HAP-1 (cell line): Measurements from ENCODE around the gene HES6.
A peak's percentile ranks its signal among the peaks of the same experiment; 100 is the strongest.

Experiments
- DNase-seq, 2 experiments: peaks; one replicate each; pipeline ENCODE4 v3.0.0-alpha.2; 2016 to 2020; ENCODE audit warnings: low spot score in 2 of 2
- H3K27me3 ChIP-seq: fragments of 250-450 bp; sonication (Bioruptor Pico); 2 replicates; pipeline ENCODE4 v1.5.1; 2020; ENCODE audit warnings: low read depth, mild to moderate bottlenecking, moderate library complexity
- H3K36me3 ChIP-seq: fragments of 250-450 bp; sonication (Bioruptor Pico); replicated peaks from 2 replicates; pipeline ENCODE4 v1.5.1; 2020; ENCODE audit warnings: mild to moderate bottlenecking
- H3K4me1 ChIP-seq: fragments of 250-450 bp; sonication (Bioruptor Pico); 2 replicates; pipeline ENCODE4 v1.5.1; 2020; ENCODE audit warnings: mild to moderate bottlenecking
- H3K4me3 ChIP-seq: fragments of 250-450 bp; sonication (Bioruptor Pico); 2 replicates; pipeline ENCODE4 v1.5.1; 2020; ENCODE audit warnings: mild to moderate bottlenecking, moderate library complexity
- H3K9me3 ChIP-seq: fragments of 250-450 bp; sonication (Bioruptor Pico); 2 replicates; pipeline ENCODE4 v1.5.1; 2020; ENCODE audit warnings: mild to moderate bottlenecking, moderate library complexity
- in situ Hi-C: fragments of 300-500 bp; cut with MboI; formaldehyde crosslinking; loops from 3 replicates; pipeline ENCODE4 v1.14.3; 2020; ENCODE audit warnings: low sequenced_read_pairs, inconsistent platforms, mixed read lengths

Gene HES6

GRCh38 chr2:238226698-238227586, 12.9 kb downstream of the HES6 start:
- H3K9me3 ChIP-seq: no peaks in the 10 kb centered on the region; the same call in 1 of the 2 replicates

GRCh38 chr2:238225911-238226697, 13.7 kb downstream of the HES6 start:
- in situ Hi-C loops: no loop called here
- Histone ChIP-seq H3K4me3 (no peak overlapping the region), H3K27me3 (peaks cover 3% of the 10 kb centered on the region; the same call in 1 of the 2 replicates), H3K4me1 (no peaks in the 10 kb centered on the region), H3K9me3 (no peaks in the 10 kb centered on the region), H3K36me3 (no peaks in the 10 kb centered on the region)
- DNase-seq: no peak

More at GRCh38 chr2:238226698-238227586, 12.9 kb downstream of the HES6 start:
- no peaks in the 10 kb centered on the region for H3K36me3 ChIP-seq
- no peak overlapping the region for H3K4me3 ChIP-seq
- in situ Hi-C loops: no loop called here
- no peaks in the 10 kb centered on the region for H3K4me1 ChIP-seq
- peaks cover 3% of the 10 kb centered on the region; the same call in 1 of the 2 replicates for H3K27me3 ChIP-seq
- DNase-seq: no peak

- H3K4me1 ChIP-seq: no peaks in the 10 kb centered on the region
- no peak overlapping the region for H3K4me3 ChIP-seq
- peaks cover 3% of the 10 kb centered on the region; the same call in 1 of the 2 replicates for H3K27me3 ChIP-seq
- no peak for DNase-seq
- H3K9me3 ChIP-seq: no peaks in the 10 kb centered on the region
- no peaks in the 10 kb centered on the region for H3K36me3 ChIP-seq
- in situ Hi-C loops: no loop called here
Observed at GRCh38 chr2:238225121-238225520, 14.7 kb downstream of the HES6 start.

GRCh38 chr2:238224356-238225035, 15.3 kb downstream of the HES6 start:
- in situ Hi-C loops: no loop called here
- Histone ChIP-seq H3K27me3 (peaks cover 3% of the 10 kb centered on the region; the same call in 1 of the 2 replicates), H3K36me3 (no peaks in the 10 kb centered on the region), H3K4me1 (no peaks in the 10 kb centered on the region), H3K9me3 (no peaks in the 10 kb centered on the region), H3K4me3 (no peak overlapping the region)
- no peak for DNase-seq

GRCh38 chr2:238220892-238221521, 18.8 kb downstream of the HES6 start:
- no peaks in the 10 kb centered on the region for H3K4me1 ChIP-seq
- no peaks in the 10 kb centered on the region for H3K36me3 ChIP-seq
- no peak for DNase-seq
- in situ Hi-C loops: no loop called here
- H3K9me3 ChIP-seq: no peaks in the 10 kb centered on the region
- no peaks in the 10 kb centered on the region for H3K27me3 ChIP-seq
- H3K4me3 ChIP-seq: no peak overlapping the region

- in situ Hi-C loops: no loop called here
- no peaks in the 10 kb centered on the region for H3K36me3 ChIP-seq
- DNase-seq: no peak
Observed at GRCh38 chr2:238220274-238220891, 19.5 kb downstream of the HES6 start.

GRCh38 chr2:238216651-238217184, 23.1 kb downstream of the HES6 start:
- H3K36me3 ChIP-seq: no peaks in the 10 kb centered on the region
- no peaks in the 10 kb centered on the region for H3K4me1 ChIP-seq
- peaks cover 2% of the 10 kb centered on the region; the same call in 1 of the 2 replicates for H3K27me3 ChIP-seq
- in situ Hi-C loops: no loop called here
- no peak overlapping the region for H3K4me3 ChIP-seq
- no peaks in the 10 kb centered on the region for H3K9me3 ChIP-seq
- no peak for DNase-seq

More at GRCh38 chr2:238220274-238220891, 19.5 kb downstream of the HES6 start:
- Histone ChIP-seq H3K9me3 (no peaks in the 10 kb centered on the region), H3K4me1 (no peaks in the 10 kb centered on the region), H3K27me3 (no peaks in the 10 kb centered on the region), H3K4me3 (no peak overlapping the region)

- peaks cover 11% of the 10 kb centered on the region for H3K9me3 ChIP-seq
- no peaks in the 10 kb centered on the region for H3K27me3 ChIP-seq
- H3K4me3 ChIP-seq: no peak overlapping the region
- in situ Hi-C loops: no loop called here
- H3K36me3 ChIP-seq: no peaks in the 10 kb centered on the region
- no peak for DNase-seq
- peaks cover 5% of the 10 kb centered on the region for H3K4me1 ChIP-seq
Observed at GRCh38 chr2:238207006-238207405, 32.8 kb downstream of the HES6 start.

GRCh38 chr2:238203973-238204683, 35.7 kb downstream of the HES6 start:
- DNase-seq: no peak
- peak overlapping the region; percentile 29 for H3K4me3 ChIP-seq
- peaks cover 11% of the 10 kb centered on the region for H3K9me3 ChIP-seq
- in situ Hi-C loops: no loop called here
- peaks cover 11% of the 10 kb centered on the region for H3K4me1 ChIP-seq
- H3K27me3 ChIP-seq: no peaks in the 10 kb centered on the region
- 0 out of 2 replicates have a peak, but pooled peaks cover 5% of the 10 kb centered on the region for H3K36me3 ChIP-seq

GRCh38 chr2:238203094-238203972, 36.5 kb downstream of the HES6 start, which contains the start of gene ILKAP:
Gene ILKAP (minus strand): TSS chr2:238203695. CDS start chr2:238203553, 142 bp downstream.
- Histone ChIP-seq H3K9me3 (peaks cover 11% of the 10 kb centered on the region), H3K4me3 (peak within 1 kb of the TSS; percentile 49), H3K36me3 (0 out of 2 replicates have a peak, but pooled peaks cover 5% of the 10 kb centered on the region), H3K4me1 (peaks cover 11% of the 10 kb centered on the region), H3K27me3 (no peaks in the 10 kb centered on the region)
- DNase-seq: peak; percentile 81 to 90
- in situ Hi-C loops: no loop called here

- in situ Hi-C loops: no loop called here
- Histone ChIP-seq H3K4me3 (peak overlapping the region; percentile 49), H3K27me3 (no peaks in the 10 kb centered on the region), H3K36me3 (0 out of 2 replicates have a peak, but pooled peaks cover 5% of the 10 kb centered on the region), H3K4me1 (peaks cover 11% of the 10 kb centered on the region), H3K9me3 (peaks cover 11% of the 10 kb centered on the region)
- peak in 1 of 2 experiments; percentile 3 for DNase-seq
Observed at GRCh38 chr2:238202326-238203093, 37.3 kb downstream of the HES6 start.
